Body of pancreas (tissue), 4 donors: ENCODE data around the gene EPB41.
"Not testable (repeated sequence)": the region's sequence is repeated elsewhere in the genome, so short reads cannot be mapped to it uniquely, and the experiment has no call there.

ENCODE experiments used
- POLR2A ChIP-seq, 3 donors: fragments of 450-650 bp; IDR thresholded peaks; one replicate each; pipeline ENCODE4 v1.6.1; 2016; ENCODE audit warnings: antibody characterized with exemption in 3 of 3, mild to moderate bottlenecking in 2 of 3
- TF ChIP-seq, protein P1 (sequence below), 7 experiments: fragments of 450-650 bp in 4 of 7; fragments of 200-600 bp in 3 of 7; sonication (generic) in 3 of 7; IDR thresholded peaks; one replicate each; pipeline ENCODE4 v1.5.1; 2016 to 2019; ENCODE audit warnings: antibody characterized with exemption in 7 of 7

GRCh38 chr1:29131056-29131455, 216.7 kb downstream of the EPB41 start:
- TF ChIP-seq, protein P1, sequence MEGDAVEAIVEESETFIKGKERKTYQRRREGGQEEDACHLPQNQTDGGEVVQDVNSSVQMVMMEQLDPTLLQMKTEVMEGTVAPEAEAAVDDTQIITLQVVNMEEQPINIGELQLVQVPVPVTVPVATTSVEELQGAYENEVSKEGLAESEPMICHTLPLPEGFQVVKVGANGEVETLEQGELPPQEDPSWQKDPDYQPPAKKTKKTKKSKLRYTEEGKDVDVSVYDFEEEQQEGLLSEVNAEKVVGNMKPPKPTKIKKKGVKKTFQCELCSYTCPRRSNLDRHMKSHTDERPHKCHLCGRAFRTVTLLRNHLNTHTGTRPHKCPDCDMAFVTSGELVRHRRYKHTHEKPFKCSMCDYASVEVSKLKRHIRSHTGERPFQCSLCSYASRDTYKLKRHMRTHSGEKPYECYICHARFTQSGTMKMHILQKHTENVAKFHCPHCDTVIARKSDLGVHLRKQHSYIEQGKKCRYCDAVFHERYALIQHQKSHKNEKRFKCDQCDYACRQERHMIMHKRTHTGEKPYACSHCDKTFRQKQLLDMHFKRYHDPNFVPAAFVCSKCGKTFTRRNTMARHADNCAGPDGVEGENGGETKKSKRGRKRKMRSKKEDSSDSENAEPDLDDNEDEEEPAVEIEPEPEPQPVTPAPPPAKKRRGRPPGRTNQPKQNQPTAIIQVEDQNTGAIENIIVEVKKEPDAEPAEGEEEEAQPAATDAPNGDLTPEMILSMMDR (IDR thresholded peaks at IDR 0.05), result not testable (repeated sequence)
- TF ChIP-seq POLR2A (IDR thresholded peaks at IDR 0.05), result not testable (repeated sequence)
